ENCODE results near the gene LY6G5B.

- TF ChIP-seq CTCF (IDR thresholded peaks at IDR 0.05), result no peak
- no peak for TF ChIP-seq POLR2A (IDR thresholded peaks at IDR 0.05)
Measured at GRCh38 chr6:31654574-31655348, 15.0 kb upstream of the LY6G5B start.
